GM19193 (cell line): ENCODE measurements around the gene LAMA2.

Experiments
- POLR2A ChIP-seq: IDR thresholded peaks from 4 replicates; pipeline ENCODE4 v1.6.1; 2011; ENCODE audit not compliant: insufficient read depth, insufficient read length; ENCODE audit errors: extremely low read depth

Gene LAMA2

DNA sequence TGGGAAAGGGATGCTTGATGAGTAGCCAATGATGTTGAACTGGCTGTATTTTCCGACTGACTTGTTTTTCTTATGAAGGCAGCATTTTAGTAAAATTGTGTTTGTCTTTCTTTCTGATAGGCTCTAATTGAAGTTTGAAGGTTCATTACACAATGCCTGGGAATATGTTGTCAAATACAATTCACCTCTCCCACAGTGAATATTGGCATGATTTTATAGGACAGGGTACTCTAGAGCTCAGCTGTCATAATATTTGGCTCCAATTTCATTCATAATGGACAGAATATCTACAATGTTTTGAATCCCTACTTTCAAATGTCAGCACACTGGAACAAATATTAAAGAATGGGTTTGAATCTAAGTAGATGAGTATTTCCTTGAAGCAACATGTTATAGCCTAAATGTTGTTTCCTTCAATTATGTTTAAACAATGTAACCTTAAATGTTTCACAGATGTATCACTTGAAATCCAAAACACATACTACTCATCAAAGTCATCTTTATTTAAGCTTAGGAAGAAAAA lies 81.4 kb downstream of the LAMA2 start:
- no peak for TF ChIP-seq POLR2A

DNA sequence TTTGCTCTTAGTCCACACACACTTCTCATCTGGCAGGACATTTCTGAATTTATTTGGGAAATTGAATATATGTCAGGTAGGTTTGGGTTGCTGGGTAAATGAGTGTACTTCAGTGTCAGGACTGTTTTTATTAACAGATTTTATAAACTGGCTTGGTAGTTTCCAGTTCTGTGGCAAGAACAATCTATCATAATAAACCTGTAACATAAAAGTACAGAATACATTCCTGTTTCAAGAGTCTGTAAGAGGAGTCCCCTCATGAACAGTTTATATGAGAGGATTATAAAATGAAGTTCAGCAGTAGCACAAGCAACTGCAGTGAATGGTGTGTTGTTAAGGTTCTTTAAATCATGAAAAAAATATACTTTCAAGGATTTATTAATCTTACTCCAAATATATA lies 81.8 kb downstream of the LAMA2 start:
- TF ChIP-seq POLR2A = no peak

DNA sequence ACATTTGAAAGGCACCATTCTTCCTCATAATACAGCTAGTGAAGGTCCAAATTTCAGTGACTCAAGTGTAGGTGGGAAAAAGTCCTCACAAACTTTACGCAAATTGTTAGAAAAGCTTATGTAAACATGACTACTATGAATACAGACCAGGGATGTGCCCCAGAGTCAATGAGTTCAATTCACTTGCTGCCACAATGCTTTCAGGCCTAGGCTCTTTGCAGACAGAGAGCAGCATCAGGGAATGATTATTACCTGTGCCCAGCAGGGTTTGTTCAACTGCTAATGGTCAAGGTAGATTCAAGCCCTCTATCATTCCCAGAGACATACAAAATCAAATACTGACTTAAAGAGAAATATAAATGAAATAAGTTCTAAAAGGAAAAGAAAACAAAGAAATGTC lies 84.0 kb downstream of the LAMA2 start:
- no peak for TF ChIP-seq POLR2A

DNA sequence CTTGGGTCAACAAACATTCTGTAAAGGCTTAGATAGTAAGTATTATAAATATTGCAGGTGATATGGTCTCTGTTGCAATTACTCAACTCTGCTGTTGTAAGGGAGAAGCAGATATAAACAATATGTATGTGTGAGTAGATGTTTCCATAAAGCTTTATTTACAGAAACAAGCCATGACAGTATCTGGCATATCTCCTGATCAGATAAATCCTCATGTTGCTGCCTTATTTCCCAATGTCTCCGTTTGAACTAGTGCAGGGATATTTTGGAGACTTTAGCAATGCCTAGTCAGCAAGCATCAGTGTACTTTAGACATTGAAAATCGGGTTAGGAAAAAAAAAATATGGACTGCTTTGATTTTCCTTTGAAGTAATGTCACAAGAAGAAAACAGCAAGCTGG lies 96.1 kb downstream of the LAMA2 start:
- no peak for TF ChIP-seq POLR2A

DNA sequence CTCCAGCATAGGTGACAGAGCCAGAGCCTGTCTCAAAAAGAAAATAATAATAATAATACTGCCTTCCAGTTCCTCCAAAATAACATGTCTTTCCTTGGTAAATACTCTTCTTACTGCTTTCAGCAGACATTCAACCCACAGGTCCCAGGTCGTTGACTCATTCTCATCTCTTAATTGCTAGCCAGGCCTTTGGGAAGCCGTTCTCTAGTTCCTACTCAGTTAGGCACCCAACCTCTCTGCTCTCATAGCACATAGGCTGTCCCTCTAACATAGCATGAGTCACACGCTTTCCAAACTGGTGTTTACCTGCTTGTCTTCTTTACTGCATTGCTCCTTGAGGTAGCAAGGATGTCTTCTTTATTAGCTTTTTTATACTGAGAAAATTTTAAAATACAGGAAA lies 98.8 kb downstream of the LAMA2 start:
- TF ChIP-seq POLR2A = no peak

DNA sequence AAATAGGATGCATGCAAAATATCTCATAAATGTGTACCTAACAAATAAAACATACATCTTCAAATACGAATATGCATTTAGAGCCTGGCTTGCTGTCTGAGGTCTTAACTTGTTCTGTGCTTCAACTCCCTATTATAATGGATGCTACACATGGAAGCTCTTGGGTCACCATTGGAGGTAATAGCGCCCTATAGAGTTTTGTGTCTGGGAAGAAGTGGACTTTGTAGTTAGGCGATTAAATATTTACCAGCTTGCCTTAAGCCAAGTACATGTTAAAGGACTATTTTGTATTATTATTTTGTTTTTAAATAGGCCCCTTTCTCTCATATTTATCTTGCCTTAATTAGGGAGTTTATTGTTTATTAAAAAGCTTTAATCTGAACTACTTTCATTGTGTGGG lies 107.4 kb downstream of the LAMA2 start:
- TF ChIP-seq POLR2A = no peak

DNA sequence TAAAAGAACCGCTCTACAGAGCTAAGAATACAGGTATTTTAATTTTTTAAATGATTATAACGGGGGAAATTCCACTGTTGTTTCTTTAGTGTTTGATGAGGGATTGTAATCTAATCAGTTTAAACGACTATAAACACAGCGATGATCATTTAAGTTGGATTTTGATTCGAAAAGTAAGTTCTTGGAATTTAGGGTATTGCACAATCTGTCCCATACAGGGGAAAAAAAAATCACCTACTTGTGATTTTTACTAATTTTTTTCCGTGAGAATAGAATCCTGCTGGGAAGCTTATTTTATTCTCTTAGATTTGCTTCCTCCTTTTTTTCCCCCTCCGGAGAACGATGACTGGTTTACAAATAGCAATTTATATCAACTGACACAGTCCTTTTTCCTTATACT lies 108.0 kb downstream of the LAMA2 start:
- TF ChIP-seq POLR2A = no peak

DNA sequence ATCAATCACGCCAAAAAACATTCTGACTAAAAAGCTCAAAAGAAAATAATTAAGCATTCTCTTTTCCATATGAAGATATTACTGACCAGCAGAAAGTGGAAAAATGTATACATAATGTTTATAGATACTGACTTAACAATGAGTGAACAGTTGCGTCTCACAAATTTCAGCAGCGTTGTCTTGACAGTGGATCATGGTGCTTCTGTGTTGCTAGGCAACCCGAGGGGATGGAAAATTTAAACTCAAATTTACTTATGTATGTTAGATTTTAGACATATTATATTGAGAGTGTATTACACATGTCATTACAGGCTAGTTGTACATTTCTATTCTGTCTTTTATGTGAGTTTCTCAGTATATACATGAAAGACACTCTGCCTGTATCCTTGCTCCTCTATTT lies 110.2 kb downstream of the LAMA2 start:
- no peak for TF ChIP-seq POLR2A

DNA sequence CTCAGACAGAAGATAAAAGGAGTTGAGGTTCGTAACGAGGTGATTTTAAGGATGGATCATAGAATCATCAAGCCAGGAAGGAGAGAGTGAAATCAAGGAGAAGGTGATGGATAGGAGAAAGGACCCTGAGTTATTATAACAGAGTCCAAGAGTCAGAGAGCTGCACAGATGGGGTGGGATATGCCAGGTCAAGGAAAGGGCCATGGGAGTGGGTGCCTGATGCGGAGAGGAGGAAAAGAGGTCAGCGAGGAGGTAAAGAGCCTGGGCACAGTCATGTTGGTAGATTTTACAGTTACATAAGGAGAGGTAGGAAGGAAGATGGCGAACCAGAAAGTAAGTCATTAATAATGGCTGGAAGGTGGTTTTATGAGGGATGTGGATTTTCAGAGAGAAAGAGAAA lies 114.9 kb downstream of the LAMA2 start:
- TF ChIP-seq POLR2A = no peak

DNA sequence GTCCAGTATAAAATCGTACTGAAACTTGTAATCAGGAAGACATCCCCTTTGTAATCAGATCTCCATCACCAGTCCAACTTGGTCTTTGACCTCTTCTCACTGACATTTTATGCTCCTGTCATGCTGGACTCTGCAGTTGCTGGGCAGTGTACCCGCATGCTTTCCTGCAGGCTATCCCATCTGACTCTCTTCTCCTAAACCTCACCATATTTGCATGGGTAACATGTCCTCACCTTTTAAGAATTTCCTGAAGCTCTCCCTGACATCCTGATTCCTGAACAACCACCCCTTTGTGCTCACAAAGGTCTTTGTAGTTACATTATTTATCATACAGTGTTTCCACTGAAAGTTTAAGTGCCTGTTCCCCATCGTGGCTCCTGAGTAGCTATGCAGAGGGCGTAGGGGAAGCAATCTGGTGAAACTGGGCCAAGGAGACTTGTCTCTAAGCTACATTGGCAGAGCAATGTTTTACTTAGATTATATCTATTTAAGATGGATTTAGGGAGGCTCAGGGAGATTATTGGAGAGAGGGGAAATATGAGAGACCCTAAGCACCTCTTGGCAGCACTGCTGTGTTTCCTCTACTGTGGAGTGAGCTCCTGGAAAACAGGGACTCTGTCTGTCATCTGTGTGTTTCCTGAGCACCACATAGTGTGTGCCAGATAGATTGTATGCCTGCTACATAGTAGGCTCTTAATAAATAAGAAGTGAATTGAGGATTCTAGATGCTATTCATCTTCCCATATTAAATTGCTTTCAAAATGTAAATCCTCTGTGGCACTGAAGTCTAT lies 124.0 kb downstream of the LAMA2 start:
- TF ChIP-seq POLR2A = no peak

DNA sequence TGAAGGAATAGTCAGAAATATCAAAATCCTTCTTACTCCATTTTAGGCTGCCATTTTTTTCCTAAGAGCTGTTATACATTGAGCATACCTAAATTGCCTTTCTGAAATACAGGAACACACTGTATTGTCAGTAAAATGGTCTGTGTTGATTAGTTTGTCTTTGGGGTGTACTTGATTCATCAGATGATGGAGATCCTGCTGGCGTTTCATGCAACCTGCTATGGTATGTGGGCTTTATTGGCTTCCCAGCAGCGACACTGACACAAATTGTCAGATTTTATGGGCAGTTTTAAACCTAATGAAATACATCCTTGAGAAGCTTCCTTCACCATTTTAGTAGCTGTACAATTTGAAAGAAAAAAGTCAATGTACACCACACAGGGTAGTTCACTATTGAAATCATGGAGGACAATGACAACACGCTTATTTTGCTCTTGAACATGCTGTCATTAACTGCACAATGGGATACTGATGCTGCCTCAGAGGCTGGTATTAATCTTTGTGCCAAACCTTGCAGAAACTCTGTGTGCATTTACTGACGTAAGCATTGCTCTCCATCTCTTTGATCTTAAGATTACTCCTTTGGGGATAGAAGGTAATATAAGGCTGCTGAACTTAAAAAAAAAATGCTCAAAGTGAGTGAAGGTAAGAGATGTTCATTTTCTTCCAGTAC lies 124.9 kb downstream of the LAMA2 start:
- no peak for TF ChIP-seq POLR2A

DNA sequence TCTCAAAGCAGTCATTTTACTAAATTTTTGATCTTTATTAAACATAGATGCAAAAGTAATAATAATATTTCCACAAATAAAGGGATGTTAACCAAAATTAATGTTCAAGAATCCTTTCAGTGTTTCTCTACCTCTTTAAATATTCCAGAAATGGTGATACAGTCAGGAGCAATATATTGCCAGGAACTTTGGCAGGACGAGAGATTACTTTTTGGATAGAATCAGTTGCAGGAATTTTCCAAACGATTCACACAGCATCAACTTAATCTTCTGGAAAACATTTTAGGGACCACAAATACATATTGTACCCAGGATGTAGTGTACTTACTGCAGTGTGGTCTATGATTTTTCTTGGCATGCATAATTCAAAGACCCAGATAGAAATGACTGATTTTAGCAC lies 125.7 kb downstream of the LAMA2 start:
- no peak for TF ChIP-seq POLR2A

DNA sequence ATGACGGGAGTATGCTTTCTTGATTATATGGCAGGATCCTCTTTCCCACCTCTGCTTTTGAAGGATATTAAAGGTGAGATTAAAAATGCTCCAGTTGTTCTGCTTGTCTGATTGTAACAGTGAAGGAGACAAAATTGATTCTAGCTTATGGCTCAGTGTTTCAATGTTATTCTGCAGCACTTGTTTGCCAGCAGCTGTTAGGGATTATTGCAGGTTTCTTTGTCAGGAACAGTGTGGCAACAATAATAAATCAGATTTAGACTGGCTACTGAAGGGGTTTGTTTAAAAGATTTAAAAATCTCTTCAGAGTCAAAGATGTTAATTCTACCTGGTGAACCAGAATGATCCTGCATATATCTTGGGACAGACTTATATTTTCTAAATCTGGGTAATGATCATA lies 126.9 kb downstream of the LAMA2 start:
- TF ChIP-seq POLR2A = no peak

DNA sequence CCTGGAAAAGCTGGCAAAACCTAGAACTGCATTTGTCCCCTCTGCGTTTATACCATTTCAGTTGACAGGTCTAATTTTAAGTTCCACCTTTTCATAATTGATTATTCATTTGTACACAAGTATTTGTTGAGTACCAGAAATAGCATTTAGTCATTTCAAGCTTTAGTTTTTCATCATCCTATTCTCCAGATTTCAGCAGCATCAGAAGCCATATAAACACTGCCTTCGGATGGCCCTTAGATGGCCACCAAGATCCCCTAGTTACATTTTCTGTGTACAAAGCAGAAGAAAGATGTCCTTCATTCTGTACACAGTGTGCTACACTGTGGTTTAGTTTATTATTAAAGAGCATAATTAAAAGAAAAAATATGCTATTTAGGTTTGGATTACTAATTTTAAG lies 131.4 kb downstream of the LAMA2 start:
- no peak for TF ChIP-seq POLR2A

DNA sequence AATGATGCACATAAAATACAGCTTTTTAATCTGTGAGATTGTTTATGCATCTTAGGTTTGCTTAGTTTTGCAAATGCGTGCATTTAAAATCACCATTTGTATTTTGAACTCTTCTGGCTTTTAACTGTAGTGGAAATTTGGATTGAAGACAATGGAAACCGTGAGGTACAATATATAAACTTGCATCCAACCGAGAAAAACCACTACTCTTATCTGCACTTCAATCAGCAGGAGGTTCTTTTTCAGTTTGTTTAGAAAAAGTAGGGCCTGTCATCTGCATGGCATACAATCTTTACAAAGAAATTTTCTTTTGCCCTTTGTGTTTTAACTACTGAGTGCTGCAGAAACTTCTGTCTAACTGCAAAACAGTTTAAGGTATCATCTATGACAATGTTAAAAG lies 132.8 kb downstream of the LAMA2 start:
- no peak for TF ChIP-seq POLR2A

DNA sequence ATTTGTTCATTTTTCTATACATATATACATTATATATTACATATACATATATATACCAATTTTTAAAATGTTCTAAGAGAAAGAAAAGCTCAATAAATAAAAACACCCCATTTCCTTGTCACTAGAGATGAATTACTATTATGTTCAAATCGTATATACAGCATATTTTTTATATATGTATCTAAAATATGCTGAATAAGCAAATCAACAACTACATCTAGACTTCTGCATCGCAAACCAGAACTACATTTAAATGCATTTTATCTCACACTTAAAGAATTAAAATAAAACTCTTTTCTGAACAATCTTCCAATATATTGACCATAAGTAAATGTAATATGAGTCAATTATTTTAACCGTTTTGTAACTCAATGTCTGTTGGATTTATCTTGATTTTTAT lies 133.9 kb downstream of the LAMA2 start:
- no peak for TF ChIP-seq POLR2A
